GM12878 (cell line): ENCODE data around the gene ADAM29. TPM values are rescaled to one million over a fixed set of nuclear protein-coding genes. Genes with fewer than 3 reads are reported as not detected.

Experiments
- ATAC-seq: fragments of 200-7000 bp; cut with Tn5 transposase; 3 replicates; pipeline ENCODE4 v1.9.1; 2020; ENCODE audit warnings: mild to moderate bottlenecking, moderate library complexity
- BruUV-seq: library from RNA; stranded (reverse); fragments of 400-500 nt; replicated peaks from 2 replicates; lab custom pipeline; 2021; lab: Mats Ljungman, UMichigan
- CTCF ChIA-PET: fragments of 300-600 bp; sonication (Branson Sonifier 250); formaldehyde crosslinking; extraction: SDS; loops from one replicate; lab custom pipeline; 2021; ENCODE audit warnings: inconsistent platforms; lab: Yijun Ruan, JAX
- POLR2A ChIA-PET: fragments of 350-600 bp; formaldehyde crosslinking; extraction: SDS; loops from one replicate; lab custom pipeline; 2021; ENCODE audit warnings: inconsistent platforms; lab: Charles Lee
- RAD21 ChIA-PET: fragments of 300-600 bp; sonication (Branson Sonifier 250); formaldehyde crosslinking; loops from one replicate; lab custom pipeline; 2023; ENCODE audit warnings: antibody characterized with exemption; ENCODE audit not compliant: unreplicated experiment; lab: Charles Lee
- SMC1A ChIA-PET: fragments of 300-600 bp; sonication (Branson Sonifier 250); formaldehyde crosslinking; loops from one replicate; lab custom pipeline; 2023; ENCODE audit not compliant: unreplicated experiment, uncharacterized antibody; lab: Charles Lee
- DNase-seq: peaks from one replicate; pipeline ENCODE4 v3.0.0-alpha.2; 2011; ENCODE audit warnings: low read depth, low spot score
- FAIRE-seq: peaks from 3 replicates; lab custom pipeline; 2011; peaks lifted over from hg19 to GRCh38; lab: Jason Lieb, UNC
- H2AFZ ChIP-seq: 2 replicates; pipeline ENCODE4 v1.6.0; 2011; ENCODE audit warnings: low read depth, low read length, control low read depth; ENCODE audit not compliant: control insufficient read depth
- H3K27ac ChIP-seq: 2 replicates; pipeline ENCODE4 v1.5.1; 2011; ENCODE audit warnings: control low read depth; ENCODE audit not compliant: control insufficient read depth, insufficient read depth
- H3K27me3 ChIP-seq, 2 experiments: replicated peaks in 1 of 2; 2 replicates each; pipeline versions ENCODE4 v1.6.0 to v1.6.1; 2011; ENCODE audit warnings: low read length in 1 of 2; ENCODE audit not compliant: control insufficient read depth in 2 of 2, insufficient read depth in 2 of 2
- H3K36me3 ChIP-seq, 2 experiments: 2 replicates each; pipeline ENCODE4 v1.5.1; 2011; ENCODE audit warnings: low read length in 1 of 2; ENCODE audit not compliant: control insufficient read depth in 2 of 2, insufficient read depth in 2 of 2
- H3K4me1 ChIP-seq: 2 replicates; pipeline ENCODE4 v1.6.1; 2011; ENCODE audit warnings: mild to moderate bottlenecking, low read length, moderate library complexity, mixed read lengths; ENCODE audit not compliant: control insufficient read depth, insufficient read depth
- H3K4me2 ChIP-seq: 2 replicates; pipeline ENCODE4 v1.6.0; 2011; ENCODE audit warnings: control low read depth; ENCODE audit not compliant: control insufficient read depth, insufficient read depth
- H3K4me3 ChIP-seq: fragments of 200-600 bp; sonication (generic); 2 replicates; pipeline ENCODE4 v1.5.1; 2016
- H3K79me2 ChIP-seq: 2 replicates; pipeline ENCODE4 v1.6.0; 2011; ENCODE audit warnings: low read length; ENCODE audit not compliant: control insufficient read depth, insufficient read depth
- H3K9ac ChIP-seq: 2 replicates; pipeline ENCODE4 v1.8.0; 2011; ENCODE audit warnings: low read length, control low read depth, mixed read lengths; ENCODE audit not compliant: control insufficient read depth, insufficient read depth
- H3K9me3 ChIP-seq: replicated peaks from 3 replicates; pipeline ENCODE4 v1.5.1; 2011; ENCODE audit warnings: mild to moderate bottlenecking, low read length; ENCODE audit not compliant: control insufficient read depth, insufficient read depth
- H4K20me1 ChIP-seq: 2 replicates; pipeline ENCODE4 v1.6.0; 2011; ENCODE audit not compliant: control insufficient read depth, insufficient read depth
- CREM ChIP-seq: IDR thresholded peaks from 2 replicates; pipeline ENCODE4 v1.6.1; 2014; ENCODE audit warnings: antibody characterized with exemption, low read depth
- E2F4 ChIP-seq: IDR thresholded peaks from 2 replicates; pipeline ENCODE4 v1.6.1; 2012; ENCODE audit warnings: low read depth, low read length, improper control_type of control experiment
- E4F1 ChIP-seq: fragments of 450-650 bp; IDR thresholded peaks from 2 replicates; pipeline ENCODE4 v1.6.1; 2018; ENCODE audit warnings: borderline replicate concordance, mild to moderate bottlenecking; ENCODE audit not compliant: partially characterized antibody
- ESRRA ChIP-seq: IDR thresholded peaks from 2 replicates; pipeline ENCODE4 v1.6.1; 2012; ENCODE audit warnings: mild to moderate bottlenecking, low read length, improper control_type of control experiment
- IKZF1 ChIP-seq: fragments of 450-650 bp; conservative IDR thresholded peaks from 2 replicates; pipeline ENCODE4 v1.6.1; 2017; ENCODE audit warnings: antibody characterized with exemption, mild to moderate bottlenecking
- KAT2A ChIP-seq: conservative IDR thresholded peaks from 2 replicates; pipeline ENCODE4 v1.6.1; 2011; ENCODE audit warnings: low read depth, low read length; ENCODE audit not compliant: control insufficient read depth
- NBN ChIP-seq: fragments of 450-650 bp; IDR thresholded peaks from 2 replicates; pipeline ENCODE4 v1.6.1; 2016
- NR2F1 ChIP-seq: fragments of 450-650 bp; conservative IDR thresholded peaks from 2 replicates; pipeline ENCODE4 v1.6.1; 2017; ENCODE audit warnings: mild to moderate bottlenecking
- PML ChIP-seq: IDR thresholded peaks from 2 replicates; pipeline ENCODE4 v1.6.1; 2012; ENCODE audit warnings: low read length, inconsistent platforms
- RCOR1 ChIP-seq: conservative IDR thresholded peaks from 2 replicates; pipeline ENCODE4 v1.6.1; 2012; ENCODE audit warnings: low read depth, low read length, improper control_type of control experiment
- RUNX3 ChIP-seq: IDR thresholded peaks from 2 replicates; pipeline ENCODE4 v1.6.1; 2012; ENCODE audit warnings: low read length, inconsistent platforms
- SMAD1 ChIP-seq: fragments of 450-650 bp; IDR thresholded peaks from 2 replicates; pipeline ENCODE4 v1.6.1; 2018; ENCODE audit warnings: mild to moderate bottlenecking, low read depth; ENCODE audit not compliant: partially characterized antibody
- STAT3 ChIP-seq: IDR thresholded peaks from 2 replicates; pipeline ENCODE4 v1.6.1; 2011; ENCODE audit warnings: low read depth, low read length, improper control_type of control experiment
- SUPT20H ChIP-seq: IDR thresholded peaks from 2 replicates; pipeline ENCODE4 v1.6.1; 2011; ENCODE audit warnings: low read depth, mild to moderate bottlenecking, low read length, moderate library complexity, borderline replicate concordance; ENCODE audit not compliant: control insufficient read depth
- TBL1XR1 ChIP-seq: IDR thresholded peaks from 2 replicates; pipeline ENCODE4 v1.6.1; 2012; ENCODE audit warnings: low read depth, low read length, improper control_type of control experiment
- WGBS: methylation state at CpG from one replicate; pipeline ENCODE4 v1.1.6; 2016; ENCODE audit warnings: low lambda C conversion rate; ENCODE audit not compliant: insufficient replicate concordance, insufficient coverage; ENCODE audit errors: missing lambda C conversion rate; 5-methylcytosine and 5-hydroxymethylcytosine counted together
- in situ Hi-C: fragments of 300-500 bp; cut with MboI; formaldehyde crosslinking; loops from 9 replicates; pipeline ENCODE4 v1.14.3; 2018; ENCODE audit warnings: mixed read lengths
- intact Hi-C: fragments of 100-400 bp; cut with micrococcal nuclease; formaldehyde crosslinking; loops from one replicate; pipeline ENCODE4 v1.14.2; 2022; ENCODE audit not compliant: unreplicated experiment
- polyA plus RNA-seq, 11 experiments: library from polyadenylated mRNA; depleted of rRNA in 4 of 11; unstranded in 6 of 11; stranded (reverse) in 5 of 11; fragments of >200 nt; fragmentation: Nextera tagmentation in 4 of 11; fragmentation: Illumina TruSeq in 1 of 11; extraction: Ambion mirVana in 4 of 11; extraction: Trizol in 1 of 11; gene quantifications; 1 replicate in 1 of 11; 2 replicates in 10 of 11; pipeline versions ENCODE4 v1.2.1 to v1.2.3, GENCODE V29; 2011 to 2016; ENCODE audit warnings: inconsistent platforms in 2 of 11, missing spikeins in 2 of 11, low read depth in 1 of 11
- total RNA-seq, 4 experiments: library from RNA; depleted of rRNA in 3 of 4; stranded (reverse); fragments of >200 nt in 3 of 4; fragmentation: Illumina TruSeq in 1 of 4; extraction: Trizol in 1 of 4; gene quantifications; 2 replicates each; pipeline versions ENCODE4 v1.2.1 to v1.2.3, GENCODE V29; 2013 to 2021
- TF ChIP-seq, protein P1 (sequence below): fragments of 450-650 bp; IDR thresholded peaks from 2 replicates; pipeline ENCODE4 v1.6.1; 2016; ENCODE audit warnings: mild to moderate bottlenecking
- TF ChIP-seq, protein P2 (sequence below): fragments of 450-650 bp; formaldehyde crosslinking; IDR thresholded peaks from 2 replicates; pipeline ENCODE4 v1.4.0; 2022; ENCODE audit warnings: mild to moderate bottlenecking, moderate library complexity

The ADAM29 gene
- total and polyA plus RNA-seq, 10 of the 15 experiments (the other 5 are each of a cell fraction or from before 2014, with no cell fraction given) = 0.04 to 0.20 (median 0.10) TPM; not detected in 7

- TF ChIP-seq E4F1 = no peak
These were observed 10.7 kb upstream of the ADAM29 start (continued) for GRCh38 chr4:174907508-174907907.

DNA sequence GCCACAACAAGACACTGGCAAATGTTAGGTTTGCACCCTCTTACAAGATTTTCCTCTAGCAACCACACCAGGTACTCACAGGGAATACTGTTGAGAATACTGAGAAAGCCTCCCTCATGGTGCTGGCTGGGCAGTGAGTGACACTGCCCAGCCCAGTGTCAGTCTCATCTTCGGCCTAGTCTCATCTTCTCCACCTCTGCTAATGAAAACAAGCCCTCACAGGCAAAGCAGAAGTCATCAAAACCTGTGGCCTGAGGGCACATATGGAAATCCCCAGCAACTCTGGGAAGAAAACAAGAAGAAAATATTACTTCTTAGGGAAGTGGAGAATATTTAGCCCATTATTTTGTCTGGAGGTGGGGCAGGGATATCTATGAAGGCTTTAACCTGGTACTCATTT lies 7.9 kb upstream of the ADAM29 start:
- ChIA-PET POLR2A (no interaction called here), CTCF (no interaction called here), SMC1A (interaction anchor here (1.0 kb wide), 1 partner anchor 10 kb away, joined by 3 read pairs; no protein-coding TSS in a partner anchor), RAD21 (no interaction called here)
- no peak overlapping the region; the same call in 1 of the 2 replicates for H2AFZ ChIP-seq
- no peaks in the 10 kb centered on the region for H3K4me1 ChIP-seq
- WGBS = 12% methylated on average over 1 of the region's 1 CpG
- H3K79me2 ChIP-seq = no peaks in the 10 kb centered on the region
- DNase-seq = no peak
- BruUV-seq = no TSS peak
- H3K4me3 ChIP-seq = no peak overlapping the region
- no peak overlapping the region for H3K27ac ChIP-seq
- H3K9me3 ChIP-seq = no peaks in the 10 kb centered on the region; the same call in 2 of the 3 replicates
- H3K36me3 ChIP-seq = no peaks in the 10 kb centered on the region
- H3K27me3 ChIP-seq = no peaks in the 10 kb centered on the region
- no peaks in the 10 kb centered on the region for H4K20me1 ChIP-seq
- peak; percentile 71 for ATAC-seq
- FAIRE-seq = no peak
- intact Hi-C loops = no loop called here
- no peak overlapping the region for H3K4me2 ChIP-seq
- in situ Hi-C loops = no loop called here
- H3K9ac ChIP-seq = no peak overlapping the region
- TF ChIP-seq E2F4 = no peak
- no peak for TF ChIP-seq CREM
- no peak for TF ChIP-seq ESRRA
- no peak for TF ChIP-seq SUPT20H
- no peak for TF ChIP-seq NR2F1
- no peak for TF ChIP-seq SMAD1
- no peak for TF ChIP-seq NBN
- TF ChIP-seq PML = no peak
- TF ChIP-seq KAT2A = no peak
- no peak for TF ChIP-seq STAT3
- no peak for TF ChIP-seq RUNX3
- TF ChIP-seq IKZF1 = peak; percentile 48
- no peak for TF ChIP-seq RCOR1
- TF ChIP-seq, protein P1, sequence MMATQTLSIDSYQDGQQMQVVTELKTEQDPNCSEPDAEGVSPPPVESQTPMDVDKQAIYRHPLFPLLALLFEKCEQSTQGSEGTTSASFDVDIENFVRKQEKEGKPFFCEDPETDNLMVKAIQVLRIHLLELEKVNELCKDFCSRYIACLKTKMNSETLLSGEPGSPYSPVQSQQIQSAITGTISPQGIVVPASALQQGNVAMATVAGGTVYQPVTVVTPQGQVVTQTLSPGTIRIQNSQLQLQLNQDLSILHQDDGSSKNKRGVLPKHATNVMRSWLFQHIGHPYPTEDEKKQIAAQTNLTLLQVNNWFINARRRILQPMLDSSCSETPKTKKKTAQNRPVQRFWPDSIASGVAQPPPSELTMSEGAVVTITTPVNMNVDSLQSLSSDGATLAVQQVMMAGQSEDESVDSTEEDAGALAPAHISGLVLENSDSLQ = peak; percentile 37; the same call in 1 of the 2 replicates
- TF ChIP-seq, protein P2, sequence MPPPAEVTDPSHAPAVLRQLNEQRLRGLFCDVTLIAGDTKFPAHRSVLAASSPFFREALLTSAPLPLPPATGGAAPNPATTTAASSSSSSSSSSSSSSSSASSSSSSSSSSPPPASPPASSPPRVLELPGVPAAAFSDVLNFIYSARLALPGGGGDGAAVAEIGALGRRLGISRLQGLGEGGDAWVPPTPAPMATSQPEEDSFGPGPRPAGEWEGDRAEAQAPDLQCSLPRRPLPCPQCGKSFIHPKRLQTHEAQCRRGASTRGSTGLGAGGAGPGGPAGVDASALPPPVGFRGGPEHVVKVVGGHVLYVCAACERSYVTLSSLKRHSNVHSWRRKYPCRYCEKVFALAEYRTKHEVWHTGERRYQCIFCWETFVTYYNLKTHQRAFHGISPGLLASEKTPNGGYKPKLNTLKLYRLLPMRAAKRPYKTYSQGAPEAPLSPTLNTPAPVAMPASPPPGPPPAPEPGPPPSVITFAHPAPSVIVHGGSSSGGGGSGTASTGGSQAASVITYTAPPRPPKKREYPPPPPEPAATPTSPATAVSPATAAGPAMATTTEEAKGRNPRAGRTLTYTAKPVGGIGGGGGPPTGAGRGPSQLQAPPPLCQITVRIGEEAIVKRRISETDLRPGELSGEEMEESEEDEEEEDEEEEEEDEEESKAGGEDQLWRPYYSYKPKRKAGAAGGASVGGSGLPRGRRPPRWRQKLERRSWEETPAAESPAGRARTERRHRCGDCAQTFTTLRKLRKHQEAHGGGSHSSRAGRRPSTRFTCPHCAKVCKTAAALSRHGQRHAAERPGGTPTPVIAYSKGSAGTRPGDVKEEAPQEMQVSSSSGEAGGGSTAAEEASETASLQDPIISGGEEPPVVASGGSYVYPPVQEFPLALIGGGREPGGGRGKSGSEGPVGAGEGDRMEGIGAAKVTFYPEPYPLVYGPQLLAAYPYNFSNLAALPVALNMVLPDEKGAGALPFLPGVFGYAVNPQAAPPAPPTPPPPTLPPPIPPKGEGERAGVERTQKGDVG (CRISPR knock-in tag) = no peak
- no peak for TF ChIP-seq TBL1XR1
